Pancreas (tissue), 10 donors: ENCODE results near the gene ELOA. TPM values are rescaled to one million over a fixed set of nuclear protein-coding genes. Genes with fewer than 3 reads are reported as not detected.

Experiments
- ATAC-seq, 4 donors: fragments of 200-7000 bp; cut with Tn5 transposase; one replicate each; pipeline versions ENCODE4 v1.8.0 to v1.9.1; 2020; ENCODE audit warnings: mild to moderate bottlenecking in 4 of 4, moderate library complexity in 4 of 4
- DNase-seq, 6 donors: peaks; one replicate each; pipeline ENCODE4 v3.0.0-alpha.2; 2020
- FAIRE-seq: peaks from 2 replicates; lab custom pipeline; 2012; peaks lifted over from hg19 to GRCh38; lab: Jason Lieb, UNC
- H3K27ac ChIP-seq, 4 donors: fragments of 200-600 bp; sonication (generic); 1 replicate in 3 of 4; 2 replicates in 1 of 4; pipeline versions ENCODE4 v1.5.0 to v1.8.0; 2020
- H3K27me3 ChIP-seq, 4 donors: fragments of 200-600 bp; one replicate each; pipeline ENCODE4 v1.8.0; 2021
- H3K36me3 ChIP-seq, 3 donors: fragments of 200-600 bp; sonication (generic) in 1 of 3; one replicate each; pipeline versions ENCODE4 v1.5.0 to v1.8.0; 2020 to 2021
- H3K4me1 ChIP-seq, 3 donors: fragments of 200-600 bp; one replicate each; pipeline ENCODE4 v1.8.0; 2021
- H3K4me3 ChIP-seq, 4 donors: fragments of 200-600 bp; sonication (generic) in 2 of 4; one replicate each; pipeline versions ENCODE4 v1.5.0 to v1.8.0; 2020 to 2021
- H3K9me3 ChIP-seq, 4 donors: fragments of 200-600 bp; one replicate each; pipeline ENCODE4 v1.8.0; 2021
- CTCF ChIP-seq, 4 donors: fragments of 200-600 bp; sonication (generic) in 3 of 4; IDR thresholded peaks; one replicate each; pipeline versions ENCODE4 v1.5.0 to v1.8.0; 2021; ENCODE audit warnings: antibody characterized with exemption in 4 of 4
- WGBS, 2 donors: extraction: QIAGEN DNeasy Blood & Tissue Kit; methylation state at CpG; one replicate each; pipeline ENCODE4 v1.1.7; 2013; 5-methylcytosine and 5-hydroxymethylcytosine counted together
- intact Hi-C, 3 donors: fragments of 100-400 bp; cut with DNase I; formaldehyde crosslinking; loops; one replicate each; pipeline versions ENCODE4 v1.11.1 to v1.14.2; 2022
- polyA plus RNA-seq, 2 donors: library from polyadenylated mRNA; stranded (reverse); fragments of 200-250 nt; gene quantifications; one replicate each; pipeline ENCODE4 v1.2.3, GENCODE V29; 2013
- total RNA-seq, 6 donors: library from RNA; stranded (reverse); fragmentation: NEBNext Ultra II Directional in 4 of 6; extraction: Animal tissue kit (Norgen Biotek cat#: 25700) in 4 of 6; gene quantifications; one replicate each; pipeline versions ENCODE4 v1.2.1 to v1.2.4, GENCODE V29; 2021 to 2023
- donor health status: healthy with polysubstance abuse.
- donor health status: DM: no; HTN: no; CAD: no; lungs with moderate emphysema.
- donor health status: DM: no; HTN: no; CAD: no.
- donor health status: control.
- donor health status: control.
- donor health status: Bipolar disorder and iron deficiency.
- donor health status: DM: yes; HTN: yes; CAD: no.
- donor health status: DM: no; HTN: no; CAD: no.
- donor health status: DM: no; HTN: no; CAD: no.
- donor health status: DM: yes; HTN: yes; CAD: no.

ELOA gene
- total and polyA plus RNA-seq, 8 donors: 10.6 to 33.9 (median 25.5) TPM

DNA sequence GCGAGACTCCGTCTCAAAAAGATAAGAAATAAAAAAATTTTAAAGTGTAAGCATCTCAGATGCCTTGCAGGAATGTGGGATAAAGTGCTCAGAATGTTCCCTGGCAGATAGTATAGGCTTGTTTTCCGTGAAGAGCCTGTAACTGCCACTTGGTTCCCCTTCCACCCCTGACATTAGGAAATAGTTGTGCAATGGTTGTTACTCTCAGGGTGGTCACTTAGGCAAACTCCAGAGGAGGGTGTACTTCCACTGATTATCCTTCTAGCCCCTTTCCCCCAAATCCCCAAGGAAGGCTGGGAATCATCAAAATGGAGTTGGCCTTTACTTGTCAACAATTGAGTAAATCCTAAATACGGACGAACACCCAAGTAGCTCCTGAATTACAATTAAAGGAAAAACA is 41.3 kb upstream of the ELOA start:
- no peak for DNase-seq
- no peak overlapping the region for H3K4me3 ChIP-seq
- peaks cover 0 to 15% (median 13%) of the 10 kb centered on the region in 3 donors for H3K4me1 ChIP-seq
- H3K27ac ChIP-seq: no peak overlapping the region
- intact Hi-C loops: no loop called here
- H3K36me3 ChIP-seq: peaks cover 6 to 49% (median 15%) of the 10 kb centered on the region in 3 donors
- no peak for FAIRE-seq
- WGBS, 2 donors: 78 to 89% methylated on average over 5 of the region's 5 CpGs
- no peaks in the 10 kb centered on the region for H3K27me3 ChIP-seq
- TF ChIP-seq CTCF (IDR thresholded peaks at IDR 0.05): no peak
- H3K9me3 ChIP-seq: no peaks in the 10 kb centered on the region
- ATAC-seq: peak in 1 of 4 donors; percentile 28

GRCh38 chr1:23704834-23705495 is 38.3 kb upstream of the ELOA start:
- H3K27ac ChIP-seq: peak overlapping the region in 3 of 4 donors; percentile 10 to 38 (median 22)
- ATAC-seq (peak in 3 of 4 donors; percentile 13 to 62 (median 54)), DNase-seq (no peak)

GRCh38 chr1:23709229-23709628 is 34.0 kb upstream of the ELOA start:
- no peaks in the 10 kb centered on the region for H3K9me3 ChIP-seq
- H3K36me3 ChIP-seq: no peaks in the 10 kb centered on the region
- peaks cover 0 to 12% (median 8%) of the 10 kb centered on the region in 3 donors for H3K4me1 ChIP-seq
- no peaks in the 10 kb centered on the region for H3K27me3 ChIP-seq
- no peak for ATAC-seq
- no peak for DNase-seq
- TF ChIP-seq CTCF (IDR thresholded peaks at IDR 0.05): no peak
- intact Hi-C loops: no loop called here
- H3K27ac ChIP-seq: no peak overlapping the region
- WGBS, 2 donors: 79 to 89% methylated on average over 4 of the region's 4 CpGs
- no peak for FAIRE-seq
- H3K4me3 ChIP-seq: no peak overlapping the region

More at GRCh38 chr1:23704834-23705495, 38.3 kb upstream of the ELOA start:
- Histone ChIP-seq H3K27me3 (no peaks in the 10 kb centered on the region), H3K4me3 (no peak overlapping the region), H3K36me3 (peaks cover 4 to 20% (median 10%) of the 10 kb centered on the region in 3 donors), H3K9me3 (no peaks in the 10 kb centered on the region), H3K4me1 (peaks cover 0 to 13% (median 9%) of the 10 kb centered on the region in 3 donors)
- WGBS, 2 donors: 28% methylated on average over 6 of the region's 6 CpGs
- no peak for TF ChIP-seq CTCF (IDR thresholded peaks at IDR 0.05)
- intact Hi-C loops: no loop called here
- no peak for FAIRE-seq

DNA sequence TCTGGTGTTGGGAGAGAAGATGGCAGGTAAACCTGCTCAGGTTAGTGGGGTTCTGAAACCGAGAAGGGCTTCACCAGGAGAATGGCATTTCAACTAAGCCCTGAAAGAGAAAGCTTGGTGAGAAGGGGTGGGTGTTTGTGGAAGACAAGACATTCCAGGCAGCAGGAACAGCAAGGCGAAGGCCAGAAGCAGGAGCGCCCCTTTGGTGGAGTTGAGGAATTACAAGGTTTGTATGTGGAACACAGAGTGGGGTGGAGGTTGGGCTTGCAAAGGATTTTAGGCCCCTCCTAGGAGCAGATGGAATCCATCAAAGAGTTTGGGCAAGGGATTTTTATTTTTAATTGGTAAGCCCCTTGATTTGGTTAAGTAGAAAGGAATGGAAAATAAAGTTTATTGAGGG is 24.8 kb upstream of the ELOA start:
- intact Hi-C loops: no loop called here
- no peak overlapping the region for H3K4me3 ChIP-seq

More for the DNA sequence above, 24.8 kb upstream of the ELOA start:
- TF ChIP-seq CTCF (IDR thresholded peaks at IDR 0.05): peak in 2 of 4 donors; percentile 9 to 13
- ATAC-seq (peak in 3 of 4 donors; percentile 53 to 77 (median 71)), DNase-seq (no peak), FAIRE-seq (no peak)
- Histone ChIP-seq H3K27ac (no peak overlapping the region), H3K27me3 (no peaks in the 10 kb centered on the region), H3K36me3 (no peaks in the 10 kb centered on the region), H3K4me1 (no peaks in the 10 kb centered on the region), H3K9me3 (no peaks in the 10 kb centered on the region)
- WGBS, 2 donors: 82 to 84% methylated on average over 3 of the region's 3 CpGs
